C1 segment of cervical spinal cord (tissue), 14 donors: ENCODE measurements around the gene MOV10L1.
"Not testable (repeated sequence)": the region's sequence is repeated elsewhere in the genome, so short reads cannot be mapped to it uniquely, and the experiment has no call there.

Source experiments
- DNase-seq, 14 donors: peaks; one replicate each; lab custom pipeline; 2025; lab: John Stamatoyannopoulos, UW

MOV10L1 gene

GRCh38 chr22:50137277-50137676 is 47.5 kb downstream of the MOV10L1 start:
- DNase-seq: not testable (repeated sequence)

- no peak for DNase-seq
Measured at GRCh38 chr22:50138041-50138440, 48.2 kb downstream of the MOV10L1 start.

- DNase-seq: no peak
Measured at GRCh38 chr22:50138988-50139387, 49.2 kb downstream of the MOV10L1 start.

GRCh38 chr22:50139843-50140415 is 50.1 kb downstream of the MOV10L1 start:
- no peak for DNase-seq

GRCh38 chr22:50140615-50141014 is 50.8 kb downstream of the MOV10L1 start:
- no peak for DNase-seq

GRCh38 chr22:50141462-50141861 is 51.7 kb downstream of the MOV10L1 start:
- DNase-seq: no peak

- DNase-seq: no peak
Measured at GRCh38 chr22:50141891-50142363, 52.1 kb downstream of the MOV10L1 start.

- no peak for DNase-seq
Measured at GRCh38 chr22:50143096-50143495, 53.3 kb downstream of the MOV10L1 start.

- DNase-seq: no peak
Measured at GRCh38 chr22:50144005-50144614, 54.3 kb downstream of the MOV10L1 start.

GRCh38 chr22:50145721-50146438 is 56.1 kb downstream of the MOV10L1 start:
- DNase-seq: no peak

GRCh38 chr22:50146439-50147238 is 56.8 kb downstream of the MOV10L1 start:
- DNase-seq: peak in 12 of 14 donors; percentile 12 to 77 (median 43)

GRCh38 chr22:50147258-50148165 is 57.7 kb downstream of the MOV10L1 start:
- DNase-seq: not testable (repeated sequence)

- DNase-seq: no peak
Measured at GRCh38 chr22:50148166-50148500, 58.3 kb downstream of the MOV10L1 start.

GRCh38 chr22:50148991-50149721 is 59.4 kb downstream of the MOV10L1 start:
- DNase-seq: peak in 6 of 14 donors; percentile 14 to 98 (median 41)

GRCh38 chr22:50150161-50151129 is 60.6 kb downstream of the MOV10L1 start:
- peak in 1 of 14 donors; percentile 85 for DNase-seq

GRCh38 chr22:50151571-50152537 is 62.0 kb downstream of the MOV10L1 start:
- DNase-seq: no peak

GRCh38 chr22:50153056-50153755 is 63.4 kb downstream of the MOV10L1 start:
- DNase-seq: no peak
